ENCODE data around the gene ABCC11. TPM values are rescaled to one million over a fixed set of nuclear protein-coding genes. Genes with fewer than 3 reads are reported as not detected.
A peak's percentile ranks its signal among the peaks of the same experiment; 100 is the strongest.

Gene ABCC11
- total RNA-seq, 1 experiment from 2014 or later = 0.44 TPM

DNA sequence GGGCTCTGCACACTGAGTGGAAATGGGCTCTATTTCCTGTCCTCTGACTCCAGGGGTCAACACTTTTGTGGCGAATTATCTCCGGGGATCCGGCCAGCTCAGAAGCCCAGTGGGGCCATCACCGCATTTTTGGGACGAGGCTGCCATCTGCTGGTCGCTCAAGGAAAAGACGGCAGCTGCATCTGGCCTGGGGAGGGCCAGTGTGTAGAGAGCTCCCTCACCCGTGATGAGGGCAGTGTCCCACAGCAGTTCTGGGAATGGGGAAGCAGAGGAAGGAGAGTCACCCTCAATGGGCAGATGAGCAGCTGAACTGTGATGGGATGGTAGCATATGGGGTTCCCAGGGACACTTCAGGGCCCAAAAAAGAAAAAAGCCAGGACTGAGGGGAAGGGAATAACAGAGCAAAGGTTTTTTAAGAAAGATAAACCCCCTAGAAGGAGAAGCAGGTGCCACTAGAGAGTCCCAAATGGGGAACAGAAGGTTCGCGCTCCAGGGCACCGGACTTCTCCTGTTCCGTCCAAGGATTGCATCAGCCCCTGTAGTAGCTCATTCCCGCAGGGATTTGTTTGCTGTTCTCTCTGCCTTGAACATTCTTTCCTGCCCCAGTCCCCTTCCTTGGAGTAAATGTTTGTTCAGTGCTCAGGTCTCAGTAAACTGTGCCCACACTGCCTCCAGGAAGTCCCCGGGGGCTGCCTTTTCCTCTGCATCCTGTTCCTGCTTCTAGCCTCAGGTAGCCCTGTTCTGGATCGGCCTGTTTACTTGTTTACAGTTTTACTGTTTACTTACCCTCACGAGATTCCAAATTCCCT is 82.2 kb downstream of the ABCC11 start:
- peak; percentile 78 for DNase-seq (ENCODE audit: unreplicated experiment)
- ChIA-PET POLR2A (interaction anchor here (0.6 to 1.0 kb wide), 6 partner anchors 89 to 1127 kb away, joined by 3 to 5 read pairs (median 3); no protein-coding TSS in a partner anchor), CTCF (interaction anchor here (0.5 to 6.7 kb wide), 54 partner anchors 9 to 1311 kb away, joined by 3 to 48 read pairs (median 3); partner anchors contain the start of genes ABCC12, DNAJA2 and NETO2)
- no peak overlapping the region for H3K27ac Mint-ChIP-seq (ENCODE audit: low read depth, unreplicated experiment)
- H3K9me3 Mint-ChIP-seq (ENCODE audit: unreplicated experiment) = no peaks in the 10 kb centered on the region
- H3K4me3 Mint-ChIP-seq (ENCODE audit: unreplicated experiment) = peak overlapping the region; percentile 2
- intact Hi-C loops (cut with micrococcal nuclease) = loop anchor here (1.0 to 10.0 kb wide), 8 partner anchors 110 to 1310 kb away; partner anchors contain the start of gene NETO2
- peaks cover 5% of the 10 kb centered on the region for H3K4me1 Mint-ChIP-seq (ENCODE audit: insufficient read depth, unreplicated experiment)
- BruUV-seq (replicated peaks) = no TSS peak
- H3K27me3 Mint-ChIP-seq (ENCODE audit: insufficient read depth, unreplicated experiment) = no peaks in the 10 kb centered on the region
- TF ChIP-seq, protein P1, sequence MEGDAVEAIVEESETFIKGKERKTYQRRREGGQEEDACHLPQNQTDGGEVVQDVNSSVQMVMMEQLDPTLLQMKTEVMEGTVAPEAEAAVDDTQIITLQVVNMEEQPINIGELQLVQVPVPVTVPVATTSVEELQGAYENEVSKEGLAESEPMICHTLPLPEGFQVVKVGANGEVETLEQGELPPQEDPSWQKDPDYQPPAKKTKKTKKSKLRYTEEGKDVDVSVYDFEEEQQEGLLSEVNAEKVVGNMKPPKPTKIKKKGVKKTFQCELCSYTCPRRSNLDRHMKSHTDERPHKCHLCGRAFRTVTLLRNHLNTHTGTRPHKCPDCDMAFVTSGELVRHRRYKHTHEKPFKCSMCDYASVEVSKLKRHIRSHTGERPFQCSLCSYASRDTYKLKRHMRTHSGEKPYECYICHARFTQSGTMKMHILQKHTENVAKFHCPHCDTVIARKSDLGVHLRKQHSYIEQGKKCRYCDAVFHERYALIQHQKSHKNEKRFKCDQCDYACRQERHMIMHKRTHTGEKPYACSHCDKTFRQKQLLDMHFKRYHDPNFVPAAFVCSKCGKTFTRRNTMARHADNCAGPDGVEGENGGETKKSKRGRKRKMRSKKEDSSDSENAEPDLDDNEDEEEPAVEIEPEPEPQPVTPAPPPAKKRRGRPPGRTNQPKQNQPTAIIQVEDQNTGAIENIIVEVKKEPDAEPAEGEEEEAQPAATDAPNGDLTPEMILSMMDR (IDR thresholded peaks at IDR 0.05; ENCODE audit: unreplicated experiment) = peak; percentile 85
- no peaks in the 10 kb centered on the region for H3K36me3 Mint-ChIP-seq (ENCODE audit: insufficient read depth, unreplicated experiment)

GRCh38 chr16:48162839-48163410 is 84.4 kb downstream of the ABCC11 start:
- ChIA-PET POLR2A (no interaction called here), CTCF (interaction anchor here (1.4 to 4.4 kb wide), 4 partner anchors 12 to 1215 kb away, joined by 3 to 35 read pairs (median 11); no protein-coding TSS in a partner anchor)
- Mint-ChIP-seq H3K27ac (ENCODE audit: low read depth, unreplicated experiment) (no peak overlapping the region), H3K4me3 (ENCODE audit: unreplicated experiment) (no peak overlapping the region), H3K9me3 (ENCODE audit: unreplicated experiment) (no peaks in the 10 kb centered on the region), H3K27me3 (ENCODE audit: insufficient read depth, unreplicated experiment) (no peaks in the 10 kb centered on the region), H3K36me3 (ENCODE audit: insufficient read depth, unreplicated experiment) (no peaks in the 10 kb centered on the region), H3K4me1 (ENCODE audit: insufficient read depth, unreplicated experiment) (peaks cover 12% of the 10 kb centered on the region)
- intact Hi-C loops (cut with micrococcal nuclease) = loop anchor here (10.0 kb wide), 1 partner anchor 1308 kb away; no protein-coding TSS in a partner anchor
- no TSS peak for BruUV-seq (replicated peaks)
- no peak for DNase-seq (ENCODE audit: unreplicated experiment)
- TF ChIP-seq, protein P1 (IDR thresholded peaks at IDR 0.05; ENCODE audit: unreplicated experiment) = no peak

DNA sequence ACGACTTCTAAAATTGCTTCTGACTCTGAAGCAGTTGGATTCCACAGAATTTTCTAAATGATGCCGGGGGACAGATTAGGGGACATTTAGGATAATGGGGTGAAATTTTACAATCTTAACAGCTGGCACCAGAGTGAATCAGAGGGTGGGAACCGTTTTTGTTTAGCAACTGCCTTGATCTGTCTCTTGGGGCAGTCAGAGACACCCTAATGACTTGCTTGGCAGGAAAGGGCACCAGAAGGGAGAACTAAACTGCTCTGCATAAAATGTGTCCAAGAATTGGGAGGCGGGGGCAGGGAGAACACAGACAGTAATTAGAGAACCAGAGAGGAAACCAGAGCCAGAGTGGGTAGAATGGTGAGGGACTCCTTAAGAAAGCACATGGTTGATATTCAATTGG is 85.4 kb downstream of the ABCC11 start:
- TF ChIP-seq, protein P1 (IDR thresholded peaks at IDR 0.05; ENCODE audit: unreplicated experiment) = no peak
- ChIA-PET CTCF (interaction anchor here (0.6 to 2.0 kb wide), 4 partner anchors 79 to 1214 kb away, joined by 3 to 5 read pairs (median 4); no protein-coding TSS in a partner anchor), POLR2A (no interaction called here)
- Mint-ChIP-seq H3K4me1 (ENCODE audit: insufficient read depth, unreplicated experiment) (peaks cover 16% of the 10 kb centered on the region), H3K27ac (ENCODE audit: low read depth, unreplicated experiment) (no peak overlapping the region), H3K36me3 (ENCODE audit: insufficient read depth, unreplicated experiment) (no peaks in the 10 kb centered on the region), H3K27me3 (ENCODE audit: insufficient read depth, unreplicated experiment) (no peaks in the 10 kb centered on the region), H3K9me3 (ENCODE audit: unreplicated experiment) (no peaks in the 10 kb centered on the region), H3K4me3 (ENCODE audit: unreplicated experiment) (no peak overlapping the region)
- no peak for DNase-seq (ENCODE audit: unreplicated experiment)
- no TSS peak for BruUV-seq (replicated peaks)
- intact Hi-C loops (cut with micrococcal nuclease) = loop anchor here (10.0 kb wide), 1 partner anchor 1307 kb away; no protein-coding TSS in a partner anchor

GRCh38 chr16:48160575-48160974 is 86.8 kb downstream of the ABCC11 start:
- peaks cover 16% of the 10 kb centered on the region for H3K4me1 Mint-ChIP-seq (ENCODE audit: insufficient read depth, unreplicated experiment)
- BruUV-seq (replicated peaks) = no TSS peak
- H3K4me3 Mint-ChIP-seq (ENCODE audit: unreplicated experiment) = no peak overlapping the region
- CTCF ChIA-PET = interaction anchor here (0.5 to 2.0 kb wide), 3 partner anchors 462 to 1028 kb away, joined by 3 to 5 read pairs (median 4); no protein-coding TSS in a partner anchor
- H3K9me3 Mint-ChIP-seq (ENCODE audit: unreplicated experiment) = no peaks in the 10 kb centered on the region
- no peaks in the 10 kb centered on the region for H3K36me3 Mint-ChIP-seq (ENCODE audit: insufficient read depth, unreplicated experiment)
- intact Hi-C loops (cut with micrococcal nuclease) = loop anchor here (10.0 kb wide), 1 partner anchor 1306 kb away; no protein-coding TSS in a partner anchor
- POLR2A ChIA-PET = no interaction called here
- TF ChIP-seq, protein P1 (IDR thresholded peaks at IDR 0.05; ENCODE audit: unreplicated experiment) = no peak
- no peaks in the 10 kb centered on the region for H3K27me3 Mint-ChIP-seq (ENCODE audit: insufficient read depth, unreplicated experiment)
- no peak overlapping the region for H3K27ac Mint-ChIP-seq (ENCODE audit: low read depth, unreplicated experiment)
- DNase-seq (ENCODE audit: unreplicated experiment) = no peak

Data from MCF 10A (cell line).